LHCN-M2 (cell line): ENCODE measurements around the gene TMOD1. TPM values are rescaled to one million over a fixed set of nuclear protein-coding genes. Genes with fewer than 3 reads are reported as not detected.
"Not testable (repeated sequence)": the region's sequence is repeated elsewhere in the genome, so short reads cannot be mapped to it uniquely, and the experiment has no call there.

ENCODE experiments used
- DNase-seq: peaks from one replicate; pipeline ENCODE4 v3.0.0-alpha.2; 2012; ENCODE audit warnings: low read depth
- total RNA-seq: library from RNA; depleted of rRNA; stranded (reverse); fragments of >200 nt; gene quantifications from 2 replicates; pipeline ENCODE4 v1.2.3, GENCODE V29; 2014

TMOD1 gene
- total RNA-seq, 1 experiment from 2014 or later: not detected

DNA sequence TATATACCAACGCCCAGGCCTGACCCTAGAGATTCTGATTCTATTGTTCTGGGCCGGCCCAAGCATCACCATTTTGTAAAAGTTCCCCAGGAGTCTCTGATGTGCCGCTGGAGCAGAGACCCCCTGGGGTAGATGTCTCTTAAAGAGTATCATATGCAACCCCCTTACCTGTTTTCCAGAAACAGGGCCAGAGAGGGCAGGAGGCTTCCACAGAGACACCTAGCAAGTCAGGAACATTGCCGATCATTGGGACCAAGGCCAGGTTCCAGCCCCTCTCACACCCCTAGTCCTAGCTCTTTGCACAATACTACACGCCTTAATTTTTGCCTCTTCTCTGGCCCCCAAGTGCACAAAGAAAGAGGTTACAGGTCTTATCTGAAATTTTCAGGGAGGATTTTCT is 63.8 kb downstream of the TMOD1 start:
- no peak for DNase-seq

DNA sequence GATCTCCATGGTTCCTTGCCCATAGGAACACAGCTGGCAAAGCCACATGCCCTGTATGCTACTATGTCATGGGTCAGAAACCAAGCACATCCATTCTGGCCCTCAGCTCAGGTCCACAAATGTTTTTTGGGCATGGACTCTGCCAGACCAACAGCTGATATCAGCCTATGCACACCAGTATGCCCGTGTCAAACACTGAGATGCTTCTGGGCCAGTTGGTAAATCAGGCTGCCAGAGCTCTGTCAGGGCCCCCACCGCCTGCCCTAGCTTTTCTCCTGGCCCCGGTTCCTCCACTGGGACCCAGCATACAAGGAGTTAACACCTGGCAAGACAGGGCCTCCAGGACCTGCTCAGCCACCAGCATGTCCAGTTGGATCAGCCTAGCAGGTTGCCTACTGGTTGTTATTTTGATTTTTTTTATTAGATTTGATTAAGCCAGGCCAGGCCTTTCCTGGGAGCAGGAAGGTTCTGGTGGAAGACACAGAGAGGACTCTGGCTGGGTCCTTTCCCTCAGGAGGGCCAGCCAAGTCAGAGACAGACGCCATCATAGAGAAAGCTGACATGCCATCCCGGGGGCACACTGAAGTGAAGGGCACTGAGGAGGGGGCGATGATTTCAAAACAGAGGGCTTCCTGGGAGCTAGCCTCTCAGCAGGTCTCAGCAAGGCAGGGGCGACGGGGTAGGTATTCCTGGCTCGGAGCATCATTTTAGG is 65.9 kb downstream of the TMOD1 start:
- no peak for DNase-seq

DNA sequence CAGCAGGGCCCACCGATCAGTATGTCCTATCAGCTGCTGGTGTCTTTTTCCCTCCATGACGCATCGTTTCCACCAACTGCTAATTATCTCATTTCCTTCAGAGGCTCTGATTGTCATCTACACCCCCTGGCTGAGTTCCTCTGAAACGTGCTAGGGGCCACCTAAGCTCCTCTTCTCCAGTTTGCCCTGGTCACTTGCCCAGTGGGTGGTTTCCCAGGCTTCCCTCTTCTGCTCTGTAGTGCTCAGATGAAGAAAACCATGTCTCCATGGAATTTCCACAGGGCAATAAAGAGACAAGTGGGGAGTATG is 66.4 kb downstream of the TMOD1 start:
- DNase-seq: no peak

DNA sequence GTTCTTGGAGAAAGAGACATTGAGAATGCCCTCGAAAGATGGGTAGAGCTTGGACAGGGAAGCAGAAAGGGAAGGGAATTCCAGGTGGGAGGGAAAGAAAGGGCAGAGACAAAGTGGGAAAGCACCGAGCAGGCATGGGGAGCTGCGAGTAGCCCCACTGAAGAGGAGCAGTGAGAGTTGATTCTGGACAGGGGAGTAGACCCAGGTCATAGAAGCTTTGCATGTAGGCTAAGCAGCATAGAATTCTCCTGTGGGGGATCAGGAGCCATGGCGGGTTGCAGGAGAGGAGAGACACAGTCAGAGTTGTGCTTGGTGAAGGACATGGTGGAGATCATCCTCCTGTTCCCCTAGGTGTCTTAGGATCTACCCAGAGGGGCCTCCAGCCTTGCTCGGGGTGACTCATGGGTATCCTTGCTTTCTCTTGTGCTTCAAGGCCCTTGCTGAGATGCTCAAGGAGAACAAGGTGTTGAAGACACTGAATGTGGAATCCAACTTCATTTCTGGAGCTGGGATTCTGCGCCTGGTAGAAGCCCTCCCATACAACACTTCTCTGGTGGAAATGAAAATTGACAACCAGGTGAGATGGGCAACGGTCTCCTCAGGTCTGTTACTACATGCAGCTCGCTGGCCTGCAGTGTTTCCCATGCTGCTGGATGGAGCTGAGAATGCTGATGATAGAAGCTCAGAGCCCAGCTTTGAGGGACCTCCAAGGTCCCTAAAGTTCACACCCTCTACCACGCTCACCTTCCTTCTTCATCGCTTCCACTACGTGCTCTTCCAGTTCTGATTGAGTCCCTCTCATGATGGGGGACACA is 67.2 kb downstream of the TMOD1 start:
- no peak for DNase-seq

DNA sequence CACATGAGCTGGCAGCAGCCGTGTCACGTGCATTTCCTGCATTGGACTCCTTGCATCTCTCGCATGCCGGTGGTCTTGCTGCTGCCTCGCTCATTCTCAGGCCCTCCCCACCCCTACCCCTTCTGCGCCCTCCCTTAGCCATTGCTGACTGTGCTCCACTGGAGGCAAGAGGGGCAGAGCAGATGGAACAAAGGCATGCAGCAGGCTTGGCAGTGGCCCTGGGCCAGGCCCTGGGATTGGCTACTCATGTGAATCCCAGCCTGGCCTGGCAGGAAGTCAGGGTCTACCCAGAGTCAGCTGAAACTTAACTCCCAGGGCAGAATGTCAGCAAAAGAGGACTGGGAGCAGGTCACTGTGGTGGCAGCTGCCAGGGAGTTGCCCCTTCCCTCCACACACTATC is 69.4 kb downstream of the TMOD1 start:
- DNase-seq: no peak

DNA sequence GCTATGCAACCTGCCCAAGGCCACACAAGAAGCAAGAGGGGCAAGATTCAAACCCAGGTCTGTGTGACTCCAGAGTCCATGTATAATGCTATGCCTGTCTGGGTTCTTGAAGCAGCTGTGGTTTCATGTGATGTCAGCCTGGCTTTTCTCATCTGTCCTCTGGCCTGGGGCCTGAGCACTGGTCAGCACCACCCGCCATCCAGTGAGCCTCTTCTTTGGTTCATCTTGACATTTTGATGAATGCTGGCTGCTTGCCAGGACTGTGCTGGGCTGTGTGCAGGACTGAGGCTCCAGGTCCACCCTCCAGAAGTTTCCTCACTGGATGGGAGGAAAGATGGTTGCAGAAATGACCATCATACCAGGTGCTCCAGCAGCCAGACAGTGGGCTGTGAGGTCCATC is 70.2 kb downstream of the TMOD1 start:
- no peak for DNase-seq

DNA sequence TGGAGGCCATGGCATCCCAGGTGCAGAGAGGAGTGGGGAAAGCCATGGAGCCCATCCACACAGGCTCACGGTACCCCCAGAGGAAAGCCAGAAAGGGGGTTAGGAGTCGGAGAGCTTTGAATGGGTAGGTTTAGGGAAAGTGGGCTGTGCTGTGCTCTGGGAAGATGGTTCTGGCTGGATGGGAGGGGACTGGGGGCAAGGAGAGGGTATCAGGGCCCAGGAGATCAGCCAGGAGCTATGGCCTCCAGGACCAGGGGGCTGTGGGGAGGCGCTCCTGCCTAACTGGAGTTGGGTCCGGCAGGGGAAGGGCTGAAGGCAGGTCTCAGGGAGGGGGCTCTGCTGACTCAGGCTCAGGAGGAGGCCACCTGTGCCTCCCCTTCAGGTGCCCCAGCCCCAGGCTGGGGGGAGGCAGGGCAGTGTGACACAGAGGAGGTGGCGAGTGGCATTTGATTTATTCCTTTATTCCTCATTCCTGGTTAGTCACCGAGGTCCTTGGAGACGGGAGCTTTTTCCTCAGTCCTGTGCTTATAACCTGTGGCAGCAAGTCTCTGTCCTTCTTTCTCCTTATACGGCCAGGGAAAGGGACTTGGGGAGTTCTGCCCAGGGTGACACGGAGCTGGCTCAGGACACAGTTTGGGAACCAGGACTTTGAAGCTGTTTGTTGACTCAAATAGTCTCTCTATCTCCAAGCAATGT is 70.9 kb downstream of the TMOD1 start:
- DNase-seq: no peak

DNA sequence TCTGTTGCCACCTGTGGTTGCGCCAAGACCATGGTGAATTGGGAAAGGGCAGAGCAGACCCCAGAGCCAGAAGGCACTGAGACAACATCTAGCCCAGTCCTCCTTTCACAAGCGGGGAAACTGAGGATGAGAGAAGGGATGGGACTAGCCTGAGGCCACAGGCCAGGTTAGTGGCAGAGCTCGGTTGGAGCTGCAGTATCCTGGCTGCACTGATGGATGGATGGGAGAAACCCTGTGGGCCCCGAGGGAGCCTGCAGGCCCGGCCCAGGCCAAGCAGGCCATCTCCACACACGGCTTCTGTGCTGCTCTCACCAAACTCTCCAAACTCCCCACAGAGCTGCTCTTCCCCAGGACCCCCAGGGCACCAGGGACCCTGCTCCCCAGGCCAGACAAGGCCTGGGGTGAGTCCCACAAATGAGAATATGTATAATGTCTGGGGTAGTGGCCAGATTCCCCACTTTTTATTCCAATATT is 71.5 kb downstream of the TMOD1 start:
- no peak for DNase-seq

DNA sequence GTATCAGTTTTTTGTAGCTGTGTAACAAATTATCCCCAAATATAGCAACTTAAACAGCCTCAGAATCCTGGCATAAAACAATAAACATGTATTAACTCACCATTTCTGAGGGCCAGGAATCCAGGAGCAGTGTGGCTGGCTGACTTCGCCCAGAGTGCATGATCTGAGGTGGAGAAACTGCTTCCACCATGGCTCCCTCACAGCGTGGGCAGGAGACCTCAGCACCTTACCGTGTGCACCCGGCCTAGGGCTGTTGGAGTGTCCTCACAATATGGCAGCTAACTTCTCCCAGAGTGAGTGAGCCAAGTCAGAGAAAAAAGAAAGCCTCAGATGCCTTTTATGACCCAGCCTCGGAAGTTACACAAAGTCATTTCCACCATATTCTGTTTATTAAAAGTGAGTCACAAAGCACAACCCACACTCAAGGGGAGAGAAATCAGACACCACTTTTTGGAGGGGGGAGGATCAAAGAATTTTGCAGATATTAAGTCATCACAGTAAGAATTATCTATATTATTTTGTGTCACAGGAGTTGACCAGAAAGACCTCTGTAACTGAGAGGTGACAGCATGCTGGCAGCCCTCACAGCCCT is 72.1 kb downstream of the TMOD1 start:
- DNase-seq: no peak

DNA sequence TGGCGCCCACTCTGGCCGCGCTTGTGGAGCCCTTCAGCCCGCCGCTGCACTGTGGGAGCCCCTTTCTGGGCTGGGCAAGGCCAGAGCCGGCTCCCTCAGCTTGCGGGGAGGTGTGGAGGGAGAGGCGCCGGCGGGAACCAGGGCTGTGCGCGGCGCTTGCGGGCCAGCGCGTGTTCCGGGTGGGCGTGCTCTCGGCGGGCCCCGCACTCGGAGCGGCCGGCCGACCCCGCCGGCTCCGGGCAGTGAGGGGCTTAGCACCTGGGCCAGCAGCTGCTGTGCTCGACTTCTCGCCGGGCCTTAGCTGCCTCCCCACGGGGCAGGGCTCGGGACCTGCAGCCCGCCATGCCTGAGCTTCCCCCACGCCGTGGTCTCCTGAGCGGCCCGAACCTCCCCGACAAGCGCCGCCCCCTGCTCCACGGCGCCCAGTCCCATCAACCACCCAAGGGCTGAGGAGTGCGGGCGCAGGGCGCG is 72.7 kb downstream of the TMOD1 start:
- DNase-seq: not testable (repeated sequence)

DNA sequence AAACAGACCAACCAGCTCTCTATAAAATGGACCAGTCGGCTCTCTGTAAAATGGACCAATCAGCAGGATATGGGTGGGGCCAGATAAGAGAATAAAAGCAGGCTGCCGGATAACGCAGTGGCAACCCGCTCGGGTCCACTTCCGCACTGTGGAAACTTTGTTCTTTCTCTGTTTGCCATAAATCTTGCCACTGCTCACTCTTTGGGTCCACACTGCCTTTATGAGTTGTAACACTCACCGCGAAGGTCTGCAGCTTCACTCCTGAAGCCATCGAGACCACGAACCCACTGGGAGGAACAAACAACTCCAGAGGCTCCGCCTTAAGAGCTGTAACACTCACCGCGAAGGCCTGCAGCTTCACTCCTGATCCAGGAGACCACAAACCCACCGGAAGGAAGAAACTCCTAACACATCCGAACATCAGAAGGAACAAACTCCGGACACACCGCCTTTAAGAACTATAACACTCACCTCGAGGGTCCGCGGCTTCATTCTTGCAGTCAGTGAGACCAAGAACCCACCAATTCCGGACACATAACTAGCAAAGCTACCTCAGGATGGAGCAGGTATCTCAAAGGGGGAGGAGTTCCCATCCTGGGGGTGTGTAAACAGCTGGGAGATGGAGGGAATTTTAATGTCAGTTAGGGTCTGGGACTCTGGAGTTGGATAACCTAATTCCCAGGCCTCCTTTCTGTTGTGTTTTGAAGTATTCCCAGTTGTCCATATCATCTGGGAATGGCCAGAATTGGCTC is 73.6 kb downstream of the TMOD1 start:
- not testable (repeated sequence) for DNase-seq

DNA sequence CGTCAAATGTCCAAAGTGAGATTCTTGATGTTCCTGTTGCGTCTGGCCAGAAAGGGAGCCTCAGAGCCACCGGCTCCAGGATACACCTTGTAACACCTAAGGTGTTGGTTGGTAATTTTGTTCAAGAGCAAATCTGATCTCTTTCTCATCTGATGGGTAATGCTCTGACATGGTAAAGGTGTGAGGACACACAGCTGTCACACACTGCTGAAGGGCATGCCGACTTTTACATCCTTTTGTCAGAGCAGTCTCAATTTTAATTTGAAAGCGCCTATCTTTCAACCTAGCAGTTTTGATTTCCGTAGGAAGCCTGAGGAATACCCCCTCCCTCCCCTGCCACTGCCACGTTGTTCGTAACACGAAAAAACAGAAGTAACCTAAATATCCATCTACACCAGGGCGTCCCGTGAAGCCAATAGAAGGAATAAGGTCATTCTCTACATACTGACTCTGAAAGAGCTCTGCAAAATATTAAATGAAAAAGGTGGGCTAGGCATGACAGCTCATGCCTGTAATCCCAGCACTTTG is 74.3 kb downstream of the TMOD1 start:
- no peak for DNase-seq

DNA sequence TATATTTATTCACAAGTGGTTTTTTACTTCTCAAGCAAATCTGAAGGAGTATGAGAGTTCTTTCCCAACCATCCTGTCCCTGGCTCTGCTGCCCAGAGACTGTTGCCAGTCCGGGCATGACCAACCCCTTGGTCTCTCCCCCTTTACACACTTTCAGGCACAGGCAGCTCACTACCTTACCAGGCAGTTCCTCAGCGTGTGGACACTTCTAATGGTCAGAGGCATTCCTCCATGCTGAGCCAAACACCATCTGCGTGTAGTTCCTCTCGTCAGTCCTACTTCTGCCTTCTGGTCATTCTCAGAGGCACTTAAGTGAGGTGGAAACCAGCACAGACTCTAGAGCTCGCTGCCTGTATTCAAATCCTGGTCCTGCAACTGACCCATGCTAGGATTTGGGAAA is 75.6 kb downstream of the TMOD1 start:
- DNase-seq: no peak

DNA sequence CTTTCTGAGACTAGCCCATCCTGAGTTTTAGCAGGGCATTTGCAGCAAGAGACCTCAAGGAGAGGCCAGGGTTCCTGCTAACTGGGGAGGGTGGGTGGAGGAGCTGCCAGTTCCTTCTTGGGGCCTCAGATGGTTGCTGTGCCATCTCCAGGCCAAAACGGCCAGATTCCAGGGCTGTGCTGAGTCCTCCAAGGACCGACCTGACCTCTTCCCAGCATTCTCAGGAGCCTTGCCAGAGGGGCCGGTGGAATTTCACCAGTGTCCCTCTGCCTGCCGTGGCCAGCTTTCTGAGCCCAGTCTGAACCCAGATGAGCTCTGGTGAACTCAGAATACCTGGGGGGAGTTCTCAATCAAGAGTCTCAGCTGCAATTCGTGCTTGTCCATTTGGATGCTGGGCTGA is 77.4 kb downstream of the TMOD1 start:
- no peak for DNase-seq

DNA sequence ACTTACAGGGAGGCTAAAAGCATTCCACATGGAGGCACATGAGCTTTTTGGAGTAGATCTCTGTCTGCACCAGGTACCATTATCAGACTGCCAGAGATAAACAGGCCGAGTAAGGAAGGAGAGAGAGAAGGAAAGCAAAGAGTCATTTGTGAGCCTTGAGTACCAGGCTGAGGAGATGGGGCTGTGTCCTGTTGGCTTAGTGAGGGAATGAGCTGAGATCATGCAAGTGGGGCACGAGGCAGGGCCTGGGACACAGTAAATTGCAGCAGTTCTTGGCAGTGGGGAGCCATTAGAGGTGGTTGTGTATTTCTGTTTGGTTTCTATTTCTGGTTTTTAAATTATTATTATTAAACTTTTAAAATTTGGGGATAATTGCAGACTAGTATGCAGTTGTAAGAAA is 78.4 kb downstream of the TMOD1 start:
- no peak for DNase-seq

DNA sequence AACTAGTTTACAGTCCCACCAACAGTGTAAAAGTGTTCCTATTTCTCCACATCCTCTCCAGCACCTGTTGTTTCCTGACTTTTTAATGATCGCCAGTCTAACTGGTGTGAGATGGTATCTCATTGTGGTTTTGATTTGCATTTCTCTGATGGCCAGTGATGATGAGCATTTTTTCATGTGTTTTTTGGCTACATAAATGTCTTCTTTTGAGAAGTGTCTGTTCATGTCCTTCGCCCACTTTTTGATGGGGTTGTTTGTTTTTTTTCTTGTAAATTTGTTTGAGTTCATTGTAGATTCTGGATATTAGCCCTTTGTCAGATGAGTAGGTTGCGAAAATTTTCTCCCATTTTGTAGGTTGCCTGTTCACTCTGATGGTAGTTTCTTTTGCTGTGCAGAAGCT is 80.1 kb downstream of the TMOD1 start:
- DNase-seq: not testable (repeated sequence)

DNA sequence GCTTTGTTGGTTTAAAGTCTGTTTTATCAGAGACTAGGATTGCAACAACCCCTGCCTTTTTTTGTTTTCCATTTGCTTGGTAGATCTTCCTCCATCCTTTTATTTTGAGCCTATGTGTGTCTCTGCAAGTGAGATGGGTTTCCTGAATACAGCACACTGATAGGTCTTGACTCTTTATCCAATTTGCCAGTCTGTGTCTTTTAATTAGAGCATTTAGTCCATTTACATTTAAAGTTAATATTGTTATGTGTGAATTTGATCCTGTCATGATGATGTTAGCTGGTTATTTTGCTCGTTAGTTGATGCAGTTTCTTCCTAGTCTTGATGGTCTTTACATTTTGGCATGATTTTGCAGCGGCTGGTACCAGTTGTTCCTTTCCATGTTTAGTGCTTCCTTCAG is 83.3 kb downstream of the TMOD1 start:
- DNase-seq: not testable (repeated sequence)

DNA sequence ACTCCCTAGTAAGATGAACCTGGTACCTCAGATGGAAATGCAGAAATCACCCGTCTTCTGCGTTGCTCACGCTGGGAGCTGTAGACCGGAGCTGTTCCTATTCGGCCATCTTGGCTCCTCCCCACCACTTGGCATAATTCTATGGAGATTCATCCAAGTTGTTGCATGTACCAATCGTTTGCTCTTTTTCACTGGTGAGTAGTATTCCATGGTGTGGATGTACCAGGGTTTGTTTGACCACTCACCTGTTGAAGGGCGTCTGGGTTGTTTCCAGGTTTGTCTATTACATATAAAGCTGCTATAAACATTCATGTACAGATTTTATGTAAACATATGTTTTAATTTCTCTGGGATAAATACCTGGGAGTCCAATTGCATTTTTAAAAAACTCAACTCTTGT is 85.4 kb downstream of the TMOD1 start:
- DNase-seq: not testable (repeated sequence)

DNA sequence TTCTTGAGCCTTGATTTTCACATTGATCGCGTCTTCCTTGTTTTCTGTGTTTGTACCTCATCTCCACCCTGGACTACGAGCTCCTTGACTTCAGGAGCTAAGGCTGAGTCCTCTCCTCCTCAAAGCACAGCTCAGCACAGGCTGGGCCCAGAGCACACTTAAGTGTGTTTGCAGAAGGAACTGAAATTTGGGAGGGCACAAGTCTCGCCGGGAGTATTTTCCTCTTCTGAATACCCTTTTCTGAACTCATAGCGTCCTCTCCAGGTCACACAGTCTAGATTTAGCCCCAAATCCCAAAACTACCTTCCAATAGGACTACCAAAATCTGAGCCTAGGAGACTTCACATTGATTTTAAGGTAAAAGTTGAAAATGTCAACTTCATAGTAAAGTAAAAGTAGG is 90.1 kb downstream of the TMOD1 start:
- no peak for DNase-seq

DNA sequence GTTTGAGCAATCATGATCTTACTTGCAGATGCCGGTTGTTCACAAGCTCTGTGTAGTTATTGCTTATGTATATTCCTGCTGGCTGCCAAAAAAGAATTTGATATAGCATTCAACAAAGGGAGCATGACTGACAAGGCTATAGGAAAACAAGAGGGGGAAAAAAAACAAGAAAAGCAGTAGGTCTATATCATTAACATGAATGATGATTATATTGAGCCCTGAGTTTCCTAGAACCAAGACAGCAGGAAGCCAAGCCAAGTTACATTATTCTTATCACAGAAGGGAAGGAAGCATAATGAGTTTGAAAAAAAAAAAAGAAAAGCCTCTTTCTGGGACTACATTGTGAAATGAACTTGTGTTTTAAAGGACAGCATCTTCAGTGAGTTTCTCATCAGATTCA is 90.7 kb downstream of the TMOD1 start:
- no peak for DNase-seq

DNA sequence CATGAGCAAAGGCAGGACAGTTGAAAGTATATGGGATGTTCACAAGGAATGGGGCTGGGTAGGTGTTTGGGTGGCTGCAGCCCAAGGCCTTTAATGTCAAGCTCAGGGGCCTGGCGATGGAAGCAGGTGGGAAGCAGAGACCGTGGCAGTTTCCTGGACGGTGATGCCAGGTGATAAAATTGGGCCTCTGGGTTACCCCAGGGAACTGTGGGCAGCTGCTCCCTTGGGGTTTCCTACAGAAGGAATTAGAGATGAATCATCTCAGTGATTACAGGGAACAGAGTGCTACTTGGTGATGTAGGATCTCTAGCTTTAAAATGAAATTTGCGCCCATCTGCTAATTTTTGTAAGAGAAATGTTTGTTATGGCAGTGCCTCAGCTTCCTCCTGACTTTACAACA is 92.5 kb downstream of the TMOD1 start:
- DNase-seq: peak; percentile 26
